ENCODE measurements around the gene TAGLN.

GRCh38 chr11:117229931-117230285 is 30.7 kb downstream of the TAGLN start:
- TF ChIP-seq CTCF (IDR thresholded peaks at IDR 0.05; ENCODE audit: low read depth, low read length, poor library complexity, severe bottlenecking), result no peak
- TF ChIP-seq EZH2phosphoT487 (IDR thresholded peaks at IDR 0.05; ENCODE audit: borderline replicate concordance, low read length), result no peak

All from DOHH2 (cell line).